SHP77 (cell line): Measurements from ENCODE around the gene OSBP2.

ENCODE experiments used
- DNase-seq, 2 experiments: peaks; one replicate each; lab custom pipeline; 2025; lab: John Stamatoyannopoulos, UW

OSBP2 gene

GRCh38 chr22:30940685-30941362 is 246.2 kb downstream of the OSBP2 start:
- DNase-seq, result no peak

GRCh38 chr22:30941363-30941740 is 246.7 kb downstream of the OSBP2 start:
- DNase-seq, result no peak

GRCh38 chr22:30943368-30943767 is 248.7 kb downstream of the OSBP2 start:
- DNase-seq, result no peak

- no peak for DNase-seq
These were observed 250.3 kb downstream of the OSBP2 start for GRCh38 chr22:30944986-30945385.

DNA sequence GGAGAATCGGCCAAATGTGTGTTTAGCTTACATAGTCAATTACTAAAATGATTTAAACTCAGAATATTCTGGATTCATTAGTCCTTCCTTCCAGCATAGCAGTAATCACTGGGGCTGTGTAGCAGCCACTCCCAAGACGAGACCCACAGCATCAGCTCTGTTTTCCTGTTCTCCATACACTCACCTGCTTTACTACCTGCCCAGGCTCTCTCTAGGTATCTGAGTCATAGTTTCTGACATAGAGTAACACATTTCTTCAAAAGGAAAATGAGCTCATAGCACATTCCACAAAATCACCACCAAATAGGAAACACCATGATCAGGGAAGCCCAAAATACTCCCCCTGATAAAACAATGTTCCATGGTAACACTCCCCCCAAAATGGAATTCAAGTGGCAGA is 251.0 kb downstream of the OSBP2 start:
- DNase-seq, result no peak

- no peak for DNase-seq
These were observed 251.7 kb downstream of the OSBP2 start for GRCh38 chr22:30946354-30946753.

- DNase-seq, result no peak
These were observed 252.6 kb downstream of the OSBP2 start for GRCh38 chr22:30947173-30947815.

- no peak for DNase-seq
These were observed 253.3 kb downstream of the OSBP2 start for GRCh38 chr22:30947816-30948454.

DNA sequence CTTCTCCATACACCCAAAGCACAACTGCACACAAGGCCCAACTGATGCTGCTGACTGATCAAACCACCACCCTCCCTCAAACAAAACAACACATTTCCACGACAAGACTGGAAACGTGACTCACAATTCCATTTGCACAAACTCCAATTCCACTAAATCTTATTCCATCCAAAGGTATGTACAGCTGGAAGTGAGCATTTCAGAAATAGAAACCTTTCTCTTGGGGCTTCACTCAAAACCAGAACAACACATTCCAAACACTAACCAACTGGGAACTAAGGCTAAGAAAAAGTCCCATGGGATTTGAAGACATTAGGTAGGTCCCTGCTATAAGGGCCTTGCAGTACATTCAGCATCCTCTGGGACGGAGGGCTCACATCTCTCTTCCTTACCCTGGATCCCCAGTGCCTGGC is 254.3 kb downstream of the OSBP2 start:
- DNase-seq, result no peak

DNA sequence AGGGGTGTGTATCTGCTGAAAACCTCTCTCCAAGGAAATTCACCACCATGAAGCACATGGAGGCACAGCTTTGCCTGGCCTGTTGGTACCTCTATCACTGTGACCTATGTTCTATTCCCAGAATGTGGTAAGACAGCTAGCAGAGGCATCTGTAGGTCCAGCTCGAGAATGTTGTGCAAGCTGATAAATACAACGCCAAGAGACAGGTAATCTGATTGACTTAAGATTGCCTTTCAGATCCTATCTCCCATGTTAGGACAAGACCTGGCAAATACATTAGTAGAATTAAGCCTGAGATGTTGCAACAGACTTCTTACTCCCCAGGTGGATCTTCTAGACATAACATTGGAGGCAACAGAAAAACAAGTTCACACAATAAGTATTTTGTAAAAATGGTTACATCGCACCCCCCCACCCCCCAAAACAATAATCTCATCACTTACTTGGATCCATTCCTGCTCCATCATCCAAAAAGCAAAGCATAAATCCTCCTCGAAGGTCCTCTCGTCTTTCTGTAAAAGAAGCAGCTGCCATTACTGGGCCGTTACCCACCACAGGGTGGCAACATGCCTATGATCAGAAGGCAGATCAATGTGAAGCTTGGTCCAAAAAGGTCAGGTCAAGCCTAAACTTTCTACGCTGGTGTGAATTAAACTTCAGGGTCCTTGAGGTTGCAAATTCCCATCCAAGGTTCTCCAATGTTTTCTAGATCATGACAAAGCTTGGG is 255.4 kb downstream of the OSBP2 start:
- DNase-seq, result no peak

DNA sequence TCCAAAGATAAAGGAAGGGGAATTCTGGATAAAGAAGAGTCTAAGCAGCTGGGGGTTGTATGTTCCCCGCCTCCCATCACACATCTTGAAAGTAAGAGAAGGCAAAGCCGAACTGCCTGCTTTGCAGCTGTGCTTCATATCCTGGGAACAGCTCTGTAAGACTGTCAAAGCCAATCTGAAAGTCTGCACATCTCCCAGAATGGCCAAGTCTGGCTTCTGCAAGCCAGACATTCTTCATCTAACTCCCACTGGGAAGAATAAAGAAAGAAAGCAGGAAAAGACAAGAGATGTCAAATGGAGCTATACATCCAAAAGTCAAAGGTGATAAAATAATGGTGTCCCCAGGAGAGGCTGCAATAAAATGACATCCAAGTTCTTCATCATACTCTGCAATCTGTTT is 258.5 kb downstream of the OSBP2 start:
- no peak for DNase-seq

DNA sequence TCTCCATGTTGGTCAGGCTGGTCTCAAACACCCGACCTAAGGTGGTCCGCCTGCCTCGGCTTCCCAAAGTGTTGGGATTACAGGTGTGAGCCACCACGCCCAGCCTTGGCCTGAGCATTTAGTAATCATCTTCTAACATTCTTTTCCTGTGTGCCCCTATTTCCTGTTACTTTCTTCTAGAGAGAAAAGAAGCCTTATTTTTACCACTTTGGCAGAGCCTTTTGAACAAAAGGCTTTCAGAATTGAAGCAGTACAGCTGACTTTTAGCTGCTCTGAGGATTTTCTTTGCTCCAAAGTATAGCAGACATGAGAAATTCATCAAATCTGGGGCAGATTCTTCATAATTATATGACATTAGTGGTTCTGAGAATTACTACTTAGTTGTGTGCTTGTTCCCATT is 260.5 kb downstream of the OSBP2 start:
- no peak for DNase-seq
